HepG2 (cell line): ENCODE data around the gene CNOT6. TPM values are rescaled to one million over a fixed set of nuclear protein-coding genes. Genes with fewer than 3 reads are reported as not detected.

Experiments
- EP300 ChIP-seq, 3 experiments: sonication (generic) in 1 of 3; formaldehyde crosslinking in 1 of 3; IDR thresholded peaks; 2 replicates each; pipeline versions ENCODE4 v1.5.1 to v1.6.1; 2011 to 2020; ENCODE audit warnings: low read depth in 2 of 3, low read length in 2 of 3, borderline replicate concordance in 1 of 3, improper control_type of control experiment in 1 of 3, mild to moderate bottlenecking in 1 of 3, missing genetic modification reagents in 1 of 3, moderate library complexity in 1 of 3
- HCFC1 ChIP-seq: fragments of 150-350 bp; IDR thresholded peaks from 2 replicates; pipeline ENCODE4 v1.6.1; 2014; ENCODE audit warnings: low read depth, low read length
- HDAC1 ChIP-seq: sonication (generic); formaldehyde crosslinking; IDR thresholded peaks from 2 replicates; pipeline ENCODE4 v1.5.1; 2020; ENCODE audit warnings: mild to moderate bottlenecking, missing genetic modification reagents
- MAF1 ChIP-seq: sonication (generic); formaldehyde crosslinking; IDR thresholded peaks from 2 replicates; pipeline ENCODE4 v1.5.0; 2020; ENCODE audit warnings: missing genetic modification reagents, borderline replicate concordance
- THAP8 ChIP-seq: sonication (generic); formaldehyde crosslinking; IDR thresholded peaks from 2 replicates; pipeline ENCODE4 v1.5.1; 2020; ENCODE audit warnings: missing genetic modification reagents, mild to moderate bottlenecking, borderline replicate concordance
- ZBTB40 ChIP-seq, 2 experiments: fragments of 450-650 bp in 1 of 2; sonication (generic) in 1 of 2; formaldehyde crosslinking in 1 of 2; IDR thresholded peaks; 2 replicates each; pipeline versions ENCODE4 v1.6.1 to v1.8.0; 2016 to 2022; ENCODE audit warnings: antibody characterized with exemption in 1 of 2, mild to moderate bottlenecking in 1 of 2, missing genetic modification reagents in 1 of 2
- ZFP37 ChIP-seq: sonication (generic); formaldehyde crosslinking; IDR thresholded peaks from 2 replicates; pipeline ENCODE4 v1.4.0; 2020; ENCODE audit warnings: missing genetic modification reagents, borderline replicate concordance
- ZMYM4 ChIP-seq: sonication (generic); formaldehyde crosslinking; IDR thresholded peaks from 2 replicates; pipeline ENCODE4 v1.8.1; 2023; ENCODE audit warnings: mild to moderate bottlenecking, missing genetic modification reagents
- ZNF101 ChIP-seq: sonication (generic); formaldehyde crosslinking; IDR thresholded peaks from 2 replicates; pipeline ENCODE4 v1.4.0; 2020; ENCODE audit warnings: mild to moderate bottlenecking, low read depth, missing genetic modification reagents, borderline replicate concordance
- ZNF17 ChIP-seq: sonication (generic); formaldehyde crosslinking; IDR thresholded peaks from 2 replicates; pipeline ENCODE4 v1.5.0; 2020; ENCODE audit warnings: mild to moderate bottlenecking, missing genetic modification reagents
- ZNF446 ChIP-seq: sonication (generic); formaldehyde crosslinking; IDR thresholded peaks from 2 replicates; pipeline ENCODE4 v1.5.0; 2020; ENCODE audit warnings: mild to moderate bottlenecking, missing genetic modification reagents
- ZNF687 ChIP-seq: sonication (generic); formaldehyde crosslinking; IDR thresholded peaks from 2 replicates; pipeline ENCODE4 v1.5.1; 2020; ENCODE audit warnings: mild to moderate bottlenecking, missing genetic modification reagents, moderate library complexity
- polyA plus RNA-seq, 8 experiments: library from polyadenylated mRNA; depleted of rRNA in 3 of 8; stranded (reverse) in 7 of 8; unstranded in 1 of 8; fragments of >200 nt; fragmentation: Illumina TruSeq in 4 of 8; extraction: Trizol in 4 of 8; gene quantifications; 2 replicates each; pipeline versions ENCODE4 v1.2.1 to v1.2.3, GENCODE V29; 2011 to 2016; ENCODE audit warnings: low read depth in 4 of 8, missing spikeins in 1 of 8, mixed read lengths in 1 of 8; ENCODE audit not compliant: insufficient read depth in 1 of 8
- total RNA-seq, 5 experiments: library from RNA; depleted of rRNA; stranded (reverse); fragments of >200 nt; fragmentation: Illumina TruSeq; extraction: Trizol; gene quantifications; 2 replicates each; pipeline ENCODE4 v1.2.3, GENCODE V29; 2016; ENCODE audit warnings: low read depth in 1 of 5
- TF ChIP-seq, protein P1 (sequence below): sonication (generic); formaldehyde crosslinking; IDR thresholded peaks from 2 replicates; pipeline ENCODE4 v1.4.0; 2020; ENCODE audit warnings: missing genetic modification reagents, borderline replicate concordance

The CNOT6 gene
- total and polyA plus RNA-seq, 2 of the 13 experiments (the other 11 are each of a cell fraction or from before 2014, with no cell fraction given): 8.8 to 9.1 TPM

DNA sequence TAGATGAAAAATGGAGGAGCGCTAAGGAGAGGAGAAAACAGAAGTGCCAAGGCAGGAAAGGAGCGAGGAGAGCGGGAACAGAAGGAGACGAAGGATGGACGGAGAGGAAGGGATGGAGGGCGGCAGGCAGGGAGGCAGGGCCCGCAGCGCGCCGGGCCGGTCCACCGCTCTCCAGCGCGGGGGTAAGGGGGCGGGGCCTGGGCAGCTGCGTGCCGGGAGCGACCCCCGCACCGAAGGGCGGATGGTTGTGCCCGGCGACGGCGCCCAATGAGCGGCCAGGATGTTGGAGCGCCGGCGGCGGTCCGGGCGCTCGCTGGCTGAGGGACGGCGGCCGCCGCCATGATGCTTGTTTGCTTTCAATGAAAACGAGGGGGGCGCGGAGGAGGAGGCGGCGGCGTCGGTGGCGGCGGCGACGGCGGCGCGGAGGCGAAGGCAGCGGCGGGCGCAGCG, at the start of gene CNOT6 (continued):
- TF ChIP-seq, protein P1, sequence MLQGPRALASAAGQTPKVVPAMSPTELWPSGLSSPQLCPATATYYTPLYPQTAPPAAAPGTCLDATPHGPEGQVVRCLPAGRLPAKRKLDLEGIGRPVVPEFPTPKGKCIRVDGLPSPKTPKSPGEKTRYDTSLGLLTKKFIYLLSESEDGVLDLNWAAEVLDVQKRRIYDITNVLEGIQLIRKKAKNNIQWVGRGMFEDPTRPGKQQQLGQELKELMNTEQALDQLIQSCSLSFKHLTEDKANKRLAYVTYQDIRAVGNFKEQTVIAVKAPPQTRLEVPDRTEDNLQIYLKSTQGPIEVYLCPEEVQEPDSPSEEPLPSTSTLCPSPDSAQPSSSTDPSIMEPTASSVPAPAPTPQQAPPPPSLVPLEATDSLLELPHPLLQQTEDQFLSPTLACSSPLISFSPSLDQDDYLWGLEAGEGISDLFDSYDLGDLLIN (CRISPR knock-in tag): peak; percentile 88; the same call in 1 of the 2 replicates
- TF ChIP-seq EP300 (IDR thresholded peaks at IDR 0.05; ENCODE audit: low read depth in 2 of 2, low read length in 2 of 2) (no peak; a peak in 1 of 4 replicates), EP300 (CRISPR knock-in tag; IDR thresholded peaks at IDR 0.05; ENCODE audit: borderline replicate concordance) (no peak), ZBTB40 (IDR thresholded peaks at IDR 0.05) (no peak), ZBTB40 (CRISPR knock-in tag; IDR thresholded peaks at IDR 0.05) (peak; percentile 41; the same call in 1 of the 2 replicates), MAF1 (CRISPR knock-in tag) (0 out of 2 replicates have a peak, but pooled peaks have one; percentile 52), ZNF446 (CRISPR knock-in tag) (no peak; the same call in 1 of the 2 replicates), THAP8 (no peak), HDAC1 (peak; percentile 71), HCFC1 (peak; percentile 59), ZFP37 (CRISPR knock-in tag) (0 out of 2 replicates have a peak, but pooled peaks have one; percentile 23), ZMYM4 (CRISPR knock-in tag) (peak; percentile 82), ZNF17 (CRISPR knock-in tag) (no peak), ZNF687 (CRISPR knock-in tag) (peak; percentile 77), ZNF101 (CRISPR knock-in tag) (no peak)
